ENCODE data around the gene GPHA2. TPM values are rescaled to one million over a fixed set of nuclear protein-coding genes. Genes with fewer than 3 reads are reported as not detected.

Gene GPHA2
- total RNA-seq, 1 donor from 2014 or later, result 0.33 TPM

GRCh38 chr11:64916775-64917662 is 18.7 kb downstream of the GPHA2 start, which contains the start of gene ATG2A:
Gene ATG2A, minus strand, starts transcription at chr11:64917209. Its CDS starts 74 bp downstream, at chr11:64917135.
- POLR2A ChIA-PET, result interaction anchor here (0.7 to 1.4 kb wide), 6 partner anchors 52 to 345 kb away, joined by 3 to 7 read pairs (median 4); partner anchors contain the start of gene ARL2
- peaks cover 38% of the 10 kb centered on the region for H3K4me1 Mint-ChIP-seq
- intact Hi-C loops (cut with micrococcal nuclease), result loop anchor here (1.0 to 2.0 kb wide), 9 partner anchors 7 to 215 kb away; partner anchors contain the start of genes CDCA5, EHD1, PPP2R5B and SF1
- TF ChIP-seq CTCF (IDR thresholded peaks at IDR 0.05), result no peak
- H3K4me3 Mint-ChIP-seq, result peak within 1 kb of the TSS; percentile 88
- H3K9me3 Mint-ChIP-seq, result no peaks in the 10 kb centered on the region
- no peaks in the 10 kb centered on the region for H3K27me3 Mint-ChIP-seq
- H3K36me3 Mint-ChIP-seq (ENCODE audit: low read depth), result peaks cover 19% of the 10 kb centered on the region
- CTCF ChIA-PET, result interaction anchor here (1.9 kb wide), 1 partner anchor 96 kb away, joined by 7 read pairs; the partner anchor contains the start of gene ARL2
- peak within 1 kb of the TSS; percentile 85 for H3K27ac Mint-ChIP-seq
- ATAC-seq (ENCODE audit: low read depth), result peak; percentile 98
- DNase-seq, result peak; percentile 97

GRCh38 chr11:64916040-64916774 is 19.5 kb downstream of the GPHA2 start:
- DNase-seq (no peak), ATAC-seq (ENCODE audit: low read depth) (no peak)
- Mint-ChIP-seq H3K9me3 (no peaks in the 10 kb centered on the region), H3K27ac (peak overlapping the region; percentile 85), H3K4me3 (peak overlapping the region; percentile 88), H3K4me1 (peaks cover 38% of the 10 kb centered on the region), H3K27me3 (no peaks in the 10 kb centered on the region), H3K36me3 (ENCODE audit: low read depth) (peaks cover 27% of the 10 kb centered on the region)
- intact Hi-C loops (cut with micrococcal nuclease), result loop anchor here (1.0 to 2.0 kb wide), 3 partner anchors 8 to 181 kb away; partner anchors contain the start of genes CDCA5, PPP2R5B, VPS51 and ZFPL1
- ChIA-PET POLR2A (interaction anchor here (0.7 to 1.2 kb wide), 3 partner anchors 64 to 346 kb away, joined by 3 to 7 read pairs (median 4); partner anchors contain the start of gene ARL2), CTCF (no interaction called here)
- no peak for TF ChIP-seq CTCF (IDR thresholded peaks at IDR 0.05)

GRCh38 chr11:64915376-64915887 is 20.3 kb downstream of the GPHA2 start:
- Mint-ChIP-seq H3K4me1 (peaks cover 35% of the 10 kb centered on the region), H3K36me3 (ENCODE audit: low read depth) (peaks cover 35% of the 10 kb centered on the region)

GRCh38 chr11:64914123-64914522 is 21.6 kb downstream of the GPHA2 start:
- POLR2A ChIA-PET, result interaction anchor here (0.5 kb wide), 1 partner anchor 71 kb away, joined by 3 read pairs; no protein-coding TSS in a partner anchor
- no peaks in the 10 kb centered on the region for H3K27me3 Mint-ChIP-seq
- no peak overlapping the region for H3K27ac Mint-ChIP-seq
- CTCF ChIA-PET, result no interaction called here
- no peaks in the 10 kb centered on the region for H3K9me3 Mint-ChIP-seq
- H3K4me3 Mint-ChIP-seq, result no peak overlapping the region
- TF ChIP-seq CTCF (IDR thresholded peaks at IDR 0.05), result no peak
- peaks cover 46% of the 10 kb centered on the region for H3K36me3 Mint-ChIP-seq (ENCODE audit: low read depth)
- peaks cover 29% of the 10 kb centered on the region for H3K4me1 Mint-ChIP-seq
- intact Hi-C loops (cut with micrococcal nuclease), result no loop called here
- ATAC-seq (ENCODE audit: low read depth), result no peak
- DNase-seq, result no peak

More at GRCh38 chr11:64915376-64915887, 20.3 kb downstream of the GPHA2 start:
- Mint-ChIP-seq H3K27ac (peak overlapping the region; percentile 85), H3K27me3 (no peaks in the 10 kb centered on the region), H3K4me3 (peak overlapping the region; percentile 88), H3K9me3 (no peaks in the 10 kb centered on the region)
- DNase-seq (no peak), ATAC-seq (ENCODE audit: low read depth) (no peak)
- ChIA-PET POLR2A (no interaction called here), CTCF (no interaction called here)
- intact Hi-C loops (cut with micrococcal nuclease), result no loop called here
- no peak for TF ChIP-seq CTCF (IDR thresholded peaks at IDR 0.05)
